Astrocyte of the cerebellum (primary cell): ENCODE measurements around the gene PRPSAP1.

Source experiments
- DNase-seq: peaks from one replicate; pipeline ENCODE4 v3.0.0-alpha.2; 2011; ENCODE audit warnings: low read depth
- H3K4me3 ChIP-seq: 2 replicates; pipeline ENCODE4 v1.5.1; 2011; ENCODE audit warnings: mild to moderate bottlenecking, low read depth, low read length, moderate library complexity
- in situ Hi-C: cut with HindIII; loops from 2 replicates; pipeline ENCODE4 v1.10.0; 2017; ENCODE audit warnings: low sequenced_read_pairs
- TF ChIP-seq, protein P1 (sequence below): IDR thresholded peaks from 2 replicates; pipeline ENCODE4 v1.5.1; 2012; ENCODE audit warnings: low read length, low read depth, moderate library complexity, mild to moderate bottlenecking; ENCODE audit errors: missing control alignments

Gene PRPSAP1

DNA sequence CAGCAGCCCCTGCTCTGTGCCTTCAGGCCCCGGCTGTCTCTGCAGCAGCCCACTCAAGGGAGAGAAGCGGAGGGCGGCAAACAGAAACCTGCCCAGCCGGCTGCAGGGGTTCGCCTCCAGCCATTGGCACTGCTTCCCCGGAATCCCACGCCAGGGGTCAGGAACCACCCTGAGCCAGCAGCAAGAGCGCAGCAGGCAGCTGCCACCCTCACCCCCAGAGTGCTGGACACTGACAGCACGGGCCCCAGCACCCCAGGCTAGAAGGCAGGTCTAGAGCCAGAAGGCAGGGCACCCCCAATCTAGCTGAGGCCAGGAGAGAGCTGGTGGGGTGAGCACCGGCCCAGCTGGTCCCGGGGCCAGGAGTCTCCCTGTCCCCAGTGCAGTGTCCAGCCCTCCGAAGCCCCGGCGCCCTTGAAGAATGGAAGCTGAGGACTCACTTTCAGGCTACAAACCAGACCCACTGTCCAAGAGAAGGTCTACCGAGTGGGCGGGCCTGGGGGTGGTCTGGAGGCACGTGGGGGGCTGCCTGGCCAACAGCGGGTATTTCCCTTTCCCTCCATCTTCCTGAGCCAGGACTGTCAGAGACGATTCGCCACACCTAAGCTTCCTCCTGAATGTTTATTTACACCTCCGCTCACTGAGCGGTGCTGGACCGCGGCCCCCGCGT lies 80.1 kb downstream of the PRPSAP1 start:
- no peak for DNase-seq
- TF ChIP-seq, protein P1, sequence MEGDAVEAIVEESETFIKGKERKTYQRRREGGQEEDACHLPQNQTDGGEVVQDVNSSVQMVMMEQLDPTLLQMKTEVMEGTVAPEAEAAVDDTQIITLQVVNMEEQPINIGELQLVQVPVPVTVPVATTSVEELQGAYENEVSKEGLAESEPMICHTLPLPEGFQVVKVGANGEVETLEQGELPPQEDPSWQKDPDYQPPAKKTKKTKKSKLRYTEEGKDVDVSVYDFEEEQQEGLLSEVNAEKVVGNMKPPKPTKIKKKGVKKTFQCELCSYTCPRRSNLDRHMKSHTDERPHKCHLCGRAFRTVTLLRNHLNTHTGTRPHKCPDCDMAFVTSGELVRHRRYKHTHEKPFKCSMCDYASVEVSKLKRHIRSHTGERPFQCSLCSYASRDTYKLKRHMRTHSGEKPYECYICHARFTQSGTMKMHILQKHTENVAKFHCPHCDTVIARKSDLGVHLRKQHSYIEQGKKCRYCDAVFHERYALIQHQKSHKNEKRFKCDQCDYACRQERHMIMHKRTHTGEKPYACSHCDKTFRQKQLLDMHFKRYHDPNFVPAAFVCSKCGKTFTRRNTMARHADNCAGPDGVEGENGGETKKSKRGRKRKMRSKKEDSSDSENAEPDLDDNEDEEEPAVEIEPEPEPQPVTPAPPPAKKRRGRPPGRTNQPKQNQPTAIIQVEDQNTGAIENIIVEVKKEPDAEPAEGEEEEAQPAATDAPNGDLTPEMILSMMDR = no peak
- in situ Hi-C loops = no loop called here
- no peak overlapping the region for H3K4me3 ChIP-seq

DNA sequence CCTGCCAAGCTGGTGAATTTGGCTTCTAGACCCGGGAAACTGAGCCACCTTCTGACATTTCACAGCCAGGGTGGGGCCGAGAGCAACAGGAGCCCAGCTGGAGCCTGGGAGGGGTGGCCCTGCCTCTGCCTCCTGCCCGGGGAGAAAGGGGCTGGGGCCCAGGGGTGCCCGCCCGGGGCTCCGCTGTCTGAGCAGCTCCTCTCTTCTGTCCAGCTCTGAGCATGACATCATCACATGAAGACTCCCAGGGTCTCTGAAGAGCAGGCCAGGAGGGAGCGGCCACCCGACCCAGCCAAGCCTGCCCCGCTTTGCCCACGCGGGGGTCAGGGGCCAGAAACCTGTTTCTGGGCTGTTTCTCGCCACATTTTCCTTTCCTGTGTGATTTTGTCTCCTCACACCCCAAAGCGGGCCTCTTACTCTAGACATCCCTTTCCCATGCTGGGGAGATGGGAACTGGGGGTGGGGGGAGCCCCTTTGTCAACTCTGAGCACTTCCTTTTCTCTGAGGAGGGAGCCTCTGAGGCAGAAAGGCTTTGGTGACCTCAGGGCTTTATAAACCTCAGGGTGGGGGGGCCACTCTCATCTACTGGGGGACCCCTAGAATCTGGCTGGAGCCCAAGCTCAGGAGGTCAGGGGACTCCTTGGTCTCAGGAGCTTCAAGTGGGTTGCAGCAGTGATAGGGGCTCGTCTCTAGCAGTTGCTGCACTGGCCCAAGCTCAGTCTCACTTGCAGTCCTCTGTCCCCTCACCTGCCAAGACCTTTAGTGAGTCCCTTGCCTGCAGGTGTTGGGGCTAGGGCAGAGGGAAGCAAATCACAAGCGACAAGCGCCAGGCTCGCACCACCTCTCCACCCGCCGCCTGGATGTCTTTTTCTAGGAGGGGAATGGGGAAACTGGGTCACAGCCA lies 80.9 kb downstream of the PRPSAP1 start:
- TF ChIP-seq, protein P1 = no peak
- in situ Hi-C loops = no loop called here
- H3K4me3 ChIP-seq = no peak overlapping the region
- DNase-seq = no peak

DNA sequence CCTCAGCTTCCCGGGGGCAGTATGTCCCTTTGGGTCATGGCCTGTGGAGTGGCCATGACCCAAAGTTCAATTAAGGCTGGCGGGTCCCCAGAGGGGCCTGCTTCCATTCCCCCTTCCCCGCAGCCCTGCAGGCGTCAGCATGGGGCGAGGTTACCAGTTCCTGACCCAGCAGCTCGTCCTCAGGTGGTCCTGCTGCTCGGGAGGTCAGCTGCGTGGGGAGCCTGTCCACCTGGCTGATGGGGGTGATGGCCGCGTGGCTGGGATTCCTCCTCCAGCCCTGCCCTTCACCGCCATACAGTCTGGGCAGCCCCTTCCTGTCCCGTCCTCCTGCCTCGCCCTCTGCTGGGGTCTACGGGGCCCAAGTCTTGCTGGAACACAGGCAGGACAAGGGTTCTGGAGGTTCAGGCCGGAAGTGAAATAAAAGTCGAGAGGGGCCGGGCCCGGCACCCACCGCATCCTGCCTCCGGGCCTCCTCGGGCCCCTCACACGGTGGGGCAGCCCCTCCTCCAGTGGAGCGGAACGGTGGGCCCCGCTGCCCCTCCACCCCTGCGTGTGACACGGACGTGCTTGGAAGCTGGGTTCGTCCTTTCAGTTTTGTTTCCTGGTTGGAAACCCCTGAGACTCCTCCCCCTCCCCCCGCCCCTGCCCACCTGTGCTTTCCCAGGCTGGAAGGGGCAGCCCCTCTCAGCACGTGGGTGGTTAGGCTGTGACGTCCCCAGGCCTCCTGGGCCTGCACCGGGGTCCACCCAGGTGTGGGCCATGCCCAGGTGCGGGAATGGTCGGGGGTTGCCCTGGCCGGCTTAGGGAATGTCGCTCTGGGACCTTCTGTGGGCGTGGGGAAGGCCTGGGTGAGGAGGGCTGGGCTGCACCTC lies 81.8 kb downstream of the PRPSAP1 start:
- in situ Hi-C loops = no loop called here
- H3K4me3 ChIP-seq = no peak overlapping the region
- TF ChIP-seq, protein P1 = no peak
- DNase-seq = no peak

DNA sequence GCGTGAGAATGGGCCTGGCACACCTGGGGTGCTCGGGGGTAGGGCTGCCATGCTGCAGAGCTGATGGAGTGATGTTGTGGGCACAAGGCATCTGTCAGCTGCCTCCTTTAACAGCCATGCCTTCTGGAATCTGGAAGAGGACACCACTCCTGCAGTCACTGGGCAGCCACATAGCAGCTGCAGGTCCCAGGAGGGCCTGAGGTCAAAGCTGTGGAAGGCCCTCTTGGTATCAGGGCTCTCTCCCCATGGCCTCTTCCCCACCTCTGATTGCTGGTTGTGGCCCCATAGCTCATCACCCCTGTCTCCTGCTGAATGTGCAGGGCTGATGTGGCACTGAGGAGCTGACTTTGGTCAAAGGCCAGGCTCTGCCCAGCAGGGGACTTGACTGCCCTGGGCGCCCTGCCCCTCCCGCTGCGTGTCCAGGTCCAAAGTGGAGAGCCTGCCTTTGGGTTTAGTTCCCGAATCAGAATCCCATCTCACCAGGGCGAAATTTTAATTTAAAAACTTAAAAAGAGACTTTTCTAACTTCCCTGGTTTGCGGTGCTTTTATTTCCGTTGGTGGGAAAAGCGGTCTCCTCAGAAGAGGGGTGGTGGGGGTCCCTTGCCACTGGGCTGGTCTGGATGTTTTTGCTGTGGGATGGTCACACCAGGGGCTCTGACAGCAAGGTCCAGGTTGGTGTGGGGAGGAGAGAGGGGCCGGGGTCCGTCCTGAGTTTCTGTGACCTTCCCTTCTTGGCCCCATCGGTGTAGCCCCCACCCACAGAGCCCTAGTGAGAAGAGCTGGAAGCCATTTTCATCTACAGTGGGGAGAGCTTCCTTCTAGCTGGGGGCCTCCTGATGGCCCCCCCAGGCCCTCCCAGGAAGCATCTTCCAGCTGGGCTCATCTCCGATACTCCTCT lies 82.7 kb downstream of the PRPSAP1 start:
- TF ChIP-seq, protein P1 = no peak
- in situ Hi-C loops = no loop called here
- H3K4me3 ChIP-seq = no peak overlapping the region
- DNase-seq = no peak

DNA sequence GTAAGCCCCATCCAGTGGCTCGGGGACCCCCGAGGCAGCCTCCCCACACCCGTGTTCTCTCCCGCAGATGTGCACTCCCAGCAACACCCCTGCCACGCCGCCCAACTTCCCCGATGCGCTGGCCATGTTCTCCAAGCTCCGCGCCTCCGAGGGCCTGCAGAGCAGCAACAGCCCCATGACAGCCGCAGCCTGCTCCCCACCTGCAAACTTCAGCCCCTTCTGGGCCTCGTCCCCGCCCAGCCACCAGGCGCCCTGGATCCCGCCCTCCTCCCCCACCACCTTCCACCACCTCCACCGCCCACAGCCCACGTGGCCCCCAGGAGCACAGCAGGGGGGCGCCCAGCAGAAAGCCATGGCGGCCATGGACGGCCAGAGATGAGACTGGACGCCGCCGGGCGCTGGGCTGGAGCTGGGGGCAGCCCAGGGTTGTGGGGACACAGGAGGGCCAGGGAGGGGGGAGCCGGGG lies 83.6 kb downstream of the PRPSAP1 start:
- in situ Hi-C loops = no loop called here
- TF ChIP-seq, protein P1 = no peak
- DNase-seq = no peak
- no peak overlapping the region for H3K4me3 ChIP-seq
